Epithelial cell of prostate (primary cell): ENCODE data around the gene EEF1G.
"Not testable (repeated sequence)": the region's sequence is repeated elsewhere in the genome, so short reads cannot be mapped to it uniquely, and the experiment has no call there.

Source experiments
- DNase-seq: peaks from one replicate; pipeline ENCODE4 v3.0.0-alpha.2; 2011; ENCODE audit warnings: low read depth, low spot score
- H3K27ac ChIP-seq: fragments of 450-650 bp; 2 replicates; pipeline ENCODE4 v1.5.1; 2017; ENCODE audit warnings: mild to moderate bottlenecking

The EEF1G gene

GRCh38 chr11:62603776-62604299 lies 30.1 kb upstream of the EEF1G start:
- no peak overlapping the region for H3K27ac ChIP-seq
- DNase-seq: no peak

GRCh38 chr11:62603072-62603408 lies 29.3 kb upstream of the EEF1G start:
- DNase-seq: no peak

GRCh38 chr11:62602141-62603071 lies 28.7 kb upstream of the EEF1G start:
- H3K27ac ChIP-seq: peak overlapping the region; percentile 94
- no peak for DNase-seq

More at GRCh38 chr11:62603072-62603408, 29.3 kb upstream of the EEF1G start:
- peak overlapping the region; percentile 94 for H3K27ac ChIP-seq

- peak; percentile 90 for DNase-seq
- H3K27ac ChIP-seq: peak within 1 kb of the TSS; percentile 94
Observed at GRCh38 chr11:62601372-62602140, 27.9 kb upstream of the EEF1G start, which contains the start of gene MTA2. MTA2 (minus strand) TSS chr11:62601865; CDS start chr11:62601450, 415 bp downstream.

- peak overlapping the region; percentile 94 for H3K27ac ChIP-seq
- no peak for DNase-seq
Observed at GRCh38 chr11:62601122-62601371, 27.4 kb upstream of the EEF1G start.

- peak overlapping the region; percentile 94 for H3K27ac ChIP-seq
- no peak for DNase-seq
Observed at GRCh38 chr11:62600367-62601121, 26.9 kb upstream of the EEF1G start.

- DNase-seq: peak; percentile 90
- H3K27ac ChIP-seq: peak overlapping the region; percentile 94
Observed at GRCh38 chr11:62599901-62600300, 26.2 kb upstream of the EEF1G start.

- peak; percentile 91 for DNase-seq
- peak overlapping the region; percentile 94 for H3K27ac ChIP-seq
Observed at GRCh38 chr11:62599069-62599696, 25.5 kb upstream of the EEF1G start.

- H3K27ac ChIP-seq: no peak overlapping the region
Observed at GRCh38 chr11:62595124-62595523, 21.4 kb upstream of the EEF1G start.

GRCh38 chr11:62593434-62594044 lies 19.8 kb upstream of the EEF1G start:
- peak; percentile 48 for DNase-seq
- no peak overlapping the region for H3K27ac ChIP-seq

More at GRCh38 chr11:62595124-62595523, 21.4 kb upstream of the EEF1G start:
- no peak for DNase-seq

GRCh38 chr11:62592989-62593421 lies 19.3 kb upstream of the EEF1G start:
- peak overlapping the region; percentile 81 for H3K27ac ChIP-seq
- DNase-seq: no peak

- peak overlapping the region; percentile 81 for H3K27ac ChIP-seq
- no peak for DNase-seq
Observed at GRCh38 chr11:62592146-62592815, 18.6 kb upstream of the EEF1G start.

- peak; percentile 98 for DNase-seq
- H3K27ac ChIP-seq: peak within 1 kb of the TSS; percentile 81
Observed at GRCh38 chr11:62591448-62592145, 17.9 kb upstream of the EEF1G start, which contains the start of gene TUT1. TUT1 (minus strand) TSS chr11:62591523; CDS start chr11:62591485, 38 bp downstream.

- H3K27ac ChIP-seq: no peak overlapping the region
- DNase-seq: no peak
Observed at GRCh38 chr11:62588966-62589637, 15.4 kb upstream of the EEF1G start.

GRCh38 chr11:62585356-62585755 lies 11.7 kb upstream of the EEF1G start:
- DNase-seq: not testable (repeated sequence)
- peak overlapping the region; percentile 28 for H3K27ac ChIP-seq

GRCh38 chr11:62581735-62582134 lies 8.0 kb upstream of the EEF1G start:
- H3K27ac ChIP-seq, DNase-seq: not testable (repeated sequence)

- no peak for DNase-seq
- H3K27ac ChIP-seq: no peak overlapping the region
Observed at GRCh38 chr11:62580959-62581715, 7.4 kb upstream of the EEF1G start.
